Heart right ventricle (tissue), 16 donors: ENCODE results near the gene KCTD2. TPM values are rescaled to one million over a fixed set of nuclear protein-coding genes. Genes with fewer than 3 reads are reported as not detected.
"Not testable (repeated sequence)": the region's sequence is repeated elsewhere in the genome, so short reads cannot be mapped to it uniquely, and the experiment has no call there.

ENCODE experiments used
- ATAC-seq, 8 donors: fragments of 200-7000 bp; cut with Tn5 transposase; one replicate each; pipeline ENCODE4 v1.9.1; 2020; ENCODE audit warnings: mild to moderate bottlenecking in 8 of 8, moderate library complexity in 8 of 8, moderate number of reproducible peaks in 1 of 8
- DNase-seq, 2 donors: peaks; one replicate each; pipeline ENCODE4 v3.0.0-alpha.2; 2020
- H3K27ac ChIP-seq, 10 donors: fragments of 200-600 bp; sonication (generic) in 2 of 10; one replicate each; pipeline versions ENCODE4 v1.5.0 to v1.8.0; 2020 to 2022; ENCODE audit warnings: mild to moderate bottlenecking in 3 of 10
- H3K27me3 ChIP-seq, 7 donors: fragments of 200-600 bp; one replicate each; pipeline ENCODE4 v1.8.0; 2021 to 2022; ENCODE audit warnings: mild to moderate bottlenecking in 2 of 7
- H3K36me3 ChIP-seq, 9 donors: fragments of 200-600 bp; sonication (generic) in 1 of 9; one replicate each; pipeline versions ENCODE4 v1.5.0 to v1.8.0; 2020 to 2022; ENCODE audit warnings: mild to moderate bottlenecking in 2 of 9
- H3K4me1 ChIP-seq, 9 donors: fragments of 200-600 bp; sonication (generic) in 1 of 9; one replicate each; pipeline versions ENCODE4 v1.5.0 to v1.8.0; 2020 to 2022; ENCODE audit warnings: mild to moderate bottlenecking in 4 of 9
- H3K4me3 ChIP-seq, 10 donors: fragments of 200-600 bp; sonication (generic) in 2 of 10; one replicate each; pipeline versions ENCODE4 v1.5.0 to v1.8.0; 2020 to 2022; ENCODE audit warnings: mild to moderate bottlenecking in 7 of 10, moderate library complexity in 2 of 10
- H3K9me3 ChIP-seq, 11 donors: fragments of 200-600 bp in 10 of 11; sonication (generic) in 2 of 11; one replicate each; pipeline versions ENCODE4 v1.5.0 to v1.8.0; 2013 to 2022; ENCODE audit warnings: mild to moderate bottlenecking in 2 of 11, control low read depth in 1 of 11, moderate library complexity in 1 of 11
- CTCF ChIP-seq, 9 donors: fragments of 200-600 bp; sonication (generic) in 2 of 9; IDR thresholded peaks; one replicate each; pipeline versions ENCODE4 v1.5.0 to v1.8.0; 2021 to 2022; ENCODE audit warnings: antibody characterized with exemption in 9 of 9, mild to moderate bottlenecking in 5 of 9, moderate library complexity in 1 of 9
- WGBS, 2 donors: extraction: QIAGEN DNeasy Blood & Tissue Kit; methylation state at CpG; one replicate each; pipeline ENCODE4 v1.1.7; 2013; ENCODE audit warnings: inconsistent platforms in 1 of 2; 5-methylcytosine and 5-hydroxymethylcytosine counted together
- intact Hi-C, 10 donors: fragments of 100-400 bp; cut with DNase I; formaldehyde crosslinking; loops; one replicate each; pipeline versions ENCODE4 v1.11.1 to v1.14.2; 2022
- polyA plus RNA-seq, 2 donors: library from polyadenylated mRNA; stranded (reverse); fragments of 200-250 nt; gene quantifications; one replicate each; pipeline ENCODE4 v1.2.3, GENCODE V29; 2013
- total RNA-seq, 10 donors: library from RNA; stranded (reverse); fragmentation: NEBNext Ultra II Directional in 3 of 10; extraction: Animal tissue kit (Norgen Biotek cat#: 25700) in 3 of 10; gene quantifications; one replicate each; pipeline versions ENCODE4 v1.2.1 to v1.2.4, GENCODE V29; 2021 to 2023
- donor health status: Arrhythmogenic right ventricular cardiomyopathy.
- donor health status: ischemic (EF 13 %, LVEDD 7.1; RV severe dilation, severe dysfunction).
- donor health status: healthy with polysubstance abuse.
- donor health status: DM: no; HTN: yes; CAD: no.
- donor health status: DM: no; HTN: no; CAD: no.
- donor health status: ischemic (EF 25% LVEDD 6.9; RV normal size, moderate dysfunction).
- donor health status: ischemic (EF 25% LVEDD 5.7; RV mildly dilated, moderate dysfunction).
- donor health status: healthy.
- donor health status: DM: yes; HTN: yes; CAD: no.
- donor health status: Ischemic cardiomyopathy.
- donor health status: ischemic (EF 35%, LVEDD 5.7; RV mildly dilated, moderate dysfunction).
- donor health status: nonischemic (EF 11% LVEDD 7.7; RV severe dilation, severe dysfunction).
- donor health status: DM: yes; HTN: yes; CAD: no.
- donor health status: PGD.
- donor health status: ischemic (EF 29% LVEDD 5.4; RV normal size, mild dysfunction).
- donor health status: nonischemic (EF 23%, LVEDD 6.1; RV moderate dilation, normal function).

KCTD2 gene
- total and polyA plus RNA-seq, 12 donors = 11.8 to 41.1 (median 29.3) TPM

- peak; percentile 86 to 92 for DNase-seq
- 56 to 61% methylated on average over 27 of the region's 27 CpGs for WGBS, 2 donors
- Histone ChIP-seq H3K27ac (peak overlapping the region; percentile 36 to 90 (median 84)), H3K4me1 (peaks cover 0 to 54% (median 44%) of the 10 kb centered on the region in 9 donors), H3K36me3 (peaks cover 0 to 43% (median 28%) of the 10 kb centered on the region in 9 donors), H3K27me3 (no peaks in the 10 kb centered on the region), H3K4me3 (peak overlapping the region in 6 of 10 donors; percentile 4 to 72 (median 24)), H3K9me3 (no peaks in the 10 kb centered on the region)
- no peak for TF ChIP-seq CTCF (IDR thresholded peaks at IDR 0.05)
- peak; percentile 14 to 71 (median 56) for ATAC-seq
- intact Hi-C loops = loop anchor here in 1 of 10 donors (10.0 kb wide), 1 partner anchor 52 kb away; the partner anchor contains the start of gene CDR2L
These were observed 10.3 kb upstream of the KCTD2 start for GRCh38 chr17:75036643-75037268.

GRCh38 chr17:75039238-75039637 is 7.8 kb upstream of the KCTD2 start:
- intact Hi-C loops = loop anchor here in 1 of 10 donors (10.0 kb wide), 1 partner anchor 54 kb away; the partner anchor contains the start of gene CDR2L
- H3K27ac ChIP-seq = no peak overlapping the region
- H3K9me3 ChIP-seq = no peaks in the 10 kb centered on the region
- peaks cover 0 to 55% (median 34%) of the 10 kb centered on the region in 9 donors for H3K36me3 ChIP-seq
- no peak overlapping the region for H3K4me3 ChIP-seq
- ATAC-seq (no peak), DNase-seq (no peak)
- peaks cover 0 to 34% (median 25%) of the 10 kb centered on the region in 9 donors for H3K4me1 ChIP-seq
- no peak for TF ChIP-seq CTCF (IDR thresholded peaks at IDR 0.05)
- no peaks in the 10 kb centered on the region for H3K27me3 ChIP-seq
- WGBS, 2 donors = 91 to 92% methylated on average over 5 of the region's 5 CpGs

- Histone ChIP-seq H3K27me3 (no peaks in the 10 kb centered on the region), H3K9me3 (no peaks in the 10 kb centered on the region), H3K4me1 (peaks cover 0 to 24% (median 14%) of the 10 kb centered on the region in 9 donors), H3K36me3 (peaks cover 0 to 58% (median 34%) of the 10 kb centered on the region in 9 donors), H3K4me3 (no peak overlapping the region), H3K27ac (no peak overlapping the region)
- TF ChIP-seq CTCF (IDR thresholded peaks at IDR 0.05) = no peak
- ATAC-seq = no peak
- intact Hi-C loops = loop anchor here in 1 of 10 donors (10.0 kb wide), 1 partner anchor 163 kb away; the partner anchor contains the start of gene NUP85
- 76 to 78% methylated on average over 12 of the region's 12 CpGs for WGBS, 2 donors
- DNase-seq = no peak
These were observed 5.3 kb upstream of the KCTD2 start for GRCh38 chr17:75041656-75042280.

DNA sequence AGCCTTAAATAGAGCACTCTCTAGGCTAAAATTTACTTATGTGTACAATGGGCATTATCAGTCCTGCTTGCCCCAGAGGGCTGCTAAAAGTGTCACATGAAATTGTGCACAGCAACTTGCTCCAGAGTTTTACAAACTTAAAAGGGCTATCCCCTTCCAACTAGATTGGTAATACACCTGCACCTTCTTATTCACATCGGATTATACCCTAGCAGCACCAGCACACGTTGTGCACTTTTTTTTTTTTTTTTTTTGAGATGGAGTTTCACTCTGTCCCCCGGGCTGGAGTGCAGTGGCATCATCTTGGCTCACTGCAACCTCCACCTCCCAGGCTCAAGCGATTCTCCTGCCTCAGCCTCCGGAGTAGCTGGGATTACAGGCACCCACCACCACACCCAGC is 3.2 kb upstream of the KCTD2 start:
- H3K27ac ChIP-seq, H3K4me3 ChIP-seq, DNase-seq, H3K27me3 ChIP-seq, ATAC-seq, H3K9me3 ChIP-seq: not testable (repeated sequence)
- intact Hi-C loops = loop anchor here in 1 of 10 donors (10.0 kb wide), 1 partner anchor 161 kb away; the partner anchor contains the start of gene NUP85
- WGBS, 2 donors = 57 to 61% methylated on average over 5 of the region's 5 CpGs
- Histone ChIP-seq H3K4me1 (peaks cover 6 to 35% (median 24%) of the 10 kb centered on the region in 9 donors), H3K36me3 (peaks cover 0 to 49% (median 34%) of the 10 kb centered on the region in 9 donors)
